Superior temporal gyrus (tissue), 1 donor: ENCODE measurements around the gene EMP1.

Experiments
- DNase-seq: peaks from one replicate; pipeline ENCODE4 v3.0.0-alpha.2; 2016; ENCODE audit errors: extremely low spot score

EMP1 gene, protein sequence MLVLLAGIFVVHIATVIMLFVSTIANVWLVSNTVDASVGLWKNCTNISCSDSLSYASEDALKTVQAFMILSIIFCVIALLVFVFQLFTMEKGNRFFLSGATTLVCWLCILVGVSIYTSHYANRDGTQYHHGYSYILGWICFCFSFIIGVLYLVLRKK

DNA sequence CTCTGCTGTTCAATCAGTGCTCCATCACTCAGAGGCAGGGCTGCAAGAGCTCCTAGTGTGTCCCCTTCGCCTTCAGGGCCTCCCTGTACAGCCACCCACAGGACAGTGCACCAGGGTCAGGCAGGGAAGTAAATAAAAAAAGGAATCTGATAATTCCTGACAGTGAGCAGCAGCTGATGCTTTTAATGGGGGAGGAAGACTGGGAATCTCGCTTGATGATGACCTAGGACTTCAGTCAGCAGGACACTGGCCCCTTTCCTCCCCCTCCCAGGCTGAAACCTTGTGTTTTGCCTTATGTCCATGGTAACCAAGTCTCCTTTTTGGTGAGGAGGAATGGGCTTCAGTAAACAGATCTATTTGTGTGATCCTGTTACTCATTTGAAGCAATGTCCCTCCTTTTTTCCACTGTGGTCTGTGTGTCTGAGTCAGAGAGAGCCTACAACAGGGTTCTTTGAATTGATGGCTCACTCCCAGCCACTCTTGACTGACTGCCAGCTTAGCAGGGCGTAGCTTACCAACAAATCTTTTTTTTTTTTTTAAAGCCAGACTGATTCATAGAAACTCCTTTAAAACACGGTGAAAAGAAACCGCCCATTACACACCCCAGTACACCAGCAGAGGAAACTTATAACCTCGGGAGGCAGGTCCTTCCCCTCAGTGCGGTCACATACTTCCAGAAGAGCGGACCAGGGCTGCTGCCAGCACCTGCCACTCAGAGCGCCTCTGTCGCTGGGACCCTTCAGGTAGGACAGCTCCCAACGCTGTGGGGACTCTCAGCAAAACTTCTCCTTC, at the start of gene EMP1:
Gene EMP1, plus strand, starts transcription at position 597 of the 792 bp plus-strand sequence. CDS start 14,785 bp downstream, outside the sequence.
- peak; percentile 91 for DNase-seq

DNA sequence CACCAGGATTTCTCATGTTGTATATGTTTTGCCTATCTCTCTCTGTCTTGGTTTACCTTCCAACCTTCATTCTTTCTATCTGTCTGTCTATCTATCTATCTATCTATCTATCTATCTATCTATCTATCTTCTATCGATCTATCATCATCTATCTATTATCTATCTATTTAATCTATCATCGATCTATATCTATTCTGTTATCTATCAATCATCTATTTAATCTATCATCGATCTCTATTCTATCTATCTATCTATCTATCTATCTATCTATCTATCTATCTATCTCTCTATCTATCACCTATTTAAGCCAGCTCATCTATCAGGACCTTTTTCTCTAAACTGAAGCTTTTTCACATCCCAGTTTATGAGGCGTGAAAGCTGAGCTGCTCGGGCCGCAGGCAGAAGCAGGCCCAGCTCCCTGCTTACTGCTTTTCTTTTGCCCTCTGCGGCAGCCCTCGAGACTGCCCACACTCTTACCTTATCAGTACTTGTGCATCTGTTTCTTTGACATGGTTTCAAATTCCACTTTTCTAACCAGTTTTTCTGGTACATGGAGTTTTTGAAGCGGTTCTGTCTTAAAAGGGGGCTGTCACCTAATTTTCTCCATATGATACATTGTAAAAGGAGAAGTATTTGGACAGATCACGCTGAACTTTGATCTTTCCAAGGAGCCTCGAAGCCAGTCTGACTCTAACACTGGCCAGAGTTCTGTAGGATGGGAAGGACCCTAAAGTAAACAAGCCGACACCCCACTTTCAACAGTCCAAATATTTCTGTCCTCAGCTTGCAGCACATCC, 48.6 kb upstream of the EMP1 start:
- no peak for DNase-seq

DNA sequence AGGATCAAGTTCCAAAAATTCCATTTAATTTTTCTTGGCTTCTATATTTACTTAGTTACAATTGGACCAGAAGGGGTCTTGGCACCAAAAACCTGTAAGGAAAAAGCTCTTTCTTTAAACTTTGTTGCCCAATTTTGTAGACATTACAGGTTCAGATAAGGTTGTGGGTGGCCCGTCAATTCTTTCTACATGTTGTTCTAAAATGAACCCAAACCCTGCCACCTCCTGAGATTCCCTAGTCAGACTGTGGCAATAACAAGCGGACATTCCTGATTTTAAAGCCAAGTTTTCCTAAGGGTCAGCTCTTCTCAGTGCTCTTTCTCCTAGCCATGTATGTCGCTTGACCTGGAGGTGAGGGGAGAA, 48.1 kb upstream of the EMP1 start:
- DNase-seq = no peak

DNA sequence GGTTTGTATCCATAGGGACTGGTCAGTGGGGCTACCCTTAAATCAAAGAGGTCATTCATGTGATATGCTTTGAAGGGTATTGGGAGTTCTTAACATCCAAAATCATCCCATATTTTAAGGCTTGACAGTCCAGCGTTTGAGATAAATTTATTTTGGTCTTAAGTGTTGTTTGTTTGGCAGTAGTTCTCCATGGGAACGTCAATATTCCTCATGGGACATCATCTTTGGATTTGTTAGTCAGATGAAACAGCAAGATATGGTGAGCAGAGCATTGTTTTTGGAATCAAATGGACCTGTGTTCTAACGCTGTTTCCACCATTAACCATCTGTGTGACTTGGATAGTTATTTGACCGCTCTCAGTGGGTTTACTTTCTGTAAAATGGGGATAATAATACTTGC, 47.1 kb upstream of the EMP1 start:
- no peak for DNase-seq

DNA sequence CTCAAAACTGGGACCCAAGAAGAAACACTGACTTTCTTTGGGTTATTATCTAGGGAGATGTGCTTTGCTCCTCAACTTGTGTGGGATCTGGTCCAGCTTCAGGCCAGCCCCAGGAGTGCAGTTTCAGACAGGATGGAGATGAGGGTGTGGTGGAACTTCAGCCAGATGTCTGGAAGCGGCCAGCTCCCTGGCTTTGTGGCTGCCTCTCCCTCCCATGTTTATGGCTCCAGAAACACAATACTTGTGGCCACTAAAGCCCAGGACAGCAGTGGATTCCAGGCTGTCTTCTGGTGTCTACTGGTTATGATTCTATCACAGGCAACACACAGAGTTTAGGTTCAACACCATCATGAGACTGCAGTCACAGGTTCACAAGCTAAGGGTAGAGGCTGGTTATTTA, 44.2 kb upstream of the EMP1 start:
- DNase-seq = no peak

DNA sequence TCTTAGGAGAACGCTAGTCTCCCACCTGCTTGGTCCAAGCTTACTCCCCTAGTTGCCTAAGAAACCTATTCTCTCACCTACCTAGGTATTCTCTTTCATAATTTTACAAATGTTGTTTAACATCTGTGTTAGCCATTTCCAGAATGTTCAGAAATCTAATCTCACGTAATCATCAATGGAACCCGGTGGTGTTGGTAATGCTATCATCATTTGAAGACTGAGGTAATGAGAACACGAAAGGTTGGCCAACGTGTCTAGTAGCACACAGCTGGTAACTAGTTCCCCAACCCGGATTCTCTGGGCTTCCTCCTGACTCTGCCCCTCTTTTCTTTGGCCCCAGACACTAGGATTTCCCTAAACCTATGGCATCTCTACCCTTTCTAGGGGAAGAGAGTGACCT, 43.8 kb upstream of the EMP1 start:
- no peak for DNase-seq

DNA sequence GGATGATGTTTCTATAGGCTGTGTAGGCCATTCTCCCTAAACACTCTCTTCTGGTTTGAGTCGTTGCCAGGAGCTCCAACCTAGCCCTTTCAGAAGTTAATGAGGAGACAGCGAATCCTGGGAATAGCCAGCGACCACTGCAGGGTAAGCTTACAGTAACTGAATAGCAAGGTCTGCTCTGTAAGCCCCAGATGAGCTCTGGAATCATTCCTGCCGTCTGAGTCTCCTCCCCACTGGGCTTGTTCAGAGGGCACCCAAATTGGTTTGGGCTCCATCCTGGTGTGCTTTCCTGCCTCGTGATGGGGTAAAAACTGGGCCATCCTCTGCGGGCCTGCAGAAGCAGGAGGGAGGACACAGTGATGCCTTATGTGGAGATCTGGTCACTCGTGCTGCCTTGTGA, 43.3 kb upstream of the EMP1 start:
- no peak for DNase-seq

DNA sequence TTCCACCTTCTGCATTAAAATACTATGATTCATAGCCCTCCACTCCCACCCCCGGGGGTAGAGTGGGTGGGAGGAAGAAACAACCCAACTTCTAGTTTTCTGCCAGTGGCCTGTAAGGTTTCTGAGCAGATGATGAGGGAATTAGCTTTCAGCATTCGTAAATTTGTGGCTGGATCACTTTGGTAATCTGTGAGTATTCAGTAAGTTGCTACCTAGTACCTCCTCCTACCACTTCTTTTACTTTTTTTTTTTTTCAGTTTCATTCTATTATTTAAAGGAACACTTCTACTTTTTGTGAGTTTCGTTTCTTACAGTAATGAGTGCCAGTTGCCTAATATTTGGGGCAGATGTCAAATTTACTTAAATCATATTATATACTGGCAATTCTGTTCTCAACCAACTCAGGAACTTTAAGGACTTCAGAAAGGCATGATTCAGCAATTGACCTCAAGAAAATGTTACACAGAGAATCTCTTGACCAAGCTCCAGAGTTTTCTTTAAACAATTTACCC, 42.4 kb upstream of the EMP1 start:
- no peak for DNase-seq

DNA sequence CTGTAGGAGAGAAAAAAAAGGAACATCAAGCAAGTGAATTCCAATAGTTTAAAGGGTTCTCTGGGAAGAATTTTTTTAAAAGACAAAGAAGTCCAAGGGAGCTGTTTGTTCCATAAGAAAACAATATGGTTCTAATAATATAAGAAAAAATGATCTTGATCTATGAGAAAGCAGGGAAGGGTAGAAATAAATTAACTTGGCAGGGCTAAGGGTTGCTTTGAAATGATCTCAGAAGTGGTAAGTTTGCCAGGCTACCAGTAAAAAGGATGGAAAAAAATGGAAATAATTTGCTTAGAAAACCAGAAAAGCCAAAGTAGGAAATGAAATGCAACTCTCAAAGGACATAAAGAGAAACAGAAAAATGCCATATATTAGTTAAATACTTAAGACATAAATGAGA, 41.7 kb upstream of the EMP1 start:
- DNase-seq = no peak

DNA sequence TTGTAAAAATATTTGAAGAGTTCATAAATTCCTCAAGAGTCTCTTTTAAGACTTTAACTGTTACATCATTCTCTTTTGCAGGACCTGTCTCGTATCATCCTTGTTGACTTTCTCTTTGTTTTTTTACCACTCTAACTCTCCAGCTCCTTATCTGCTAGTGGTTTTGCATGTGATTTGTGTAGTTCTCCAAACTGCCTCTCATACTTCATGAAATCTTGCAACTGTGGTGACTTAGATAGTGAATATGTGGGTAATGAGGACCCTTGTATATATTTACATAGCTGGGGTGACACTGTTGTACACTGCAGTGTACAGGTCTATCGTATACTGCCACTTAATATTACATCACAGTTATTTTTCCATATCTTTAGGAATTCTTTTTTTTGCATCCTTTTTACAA, 40.2 kb upstream of the EMP1 start:
- no peak for DNase-seq

DNA sequence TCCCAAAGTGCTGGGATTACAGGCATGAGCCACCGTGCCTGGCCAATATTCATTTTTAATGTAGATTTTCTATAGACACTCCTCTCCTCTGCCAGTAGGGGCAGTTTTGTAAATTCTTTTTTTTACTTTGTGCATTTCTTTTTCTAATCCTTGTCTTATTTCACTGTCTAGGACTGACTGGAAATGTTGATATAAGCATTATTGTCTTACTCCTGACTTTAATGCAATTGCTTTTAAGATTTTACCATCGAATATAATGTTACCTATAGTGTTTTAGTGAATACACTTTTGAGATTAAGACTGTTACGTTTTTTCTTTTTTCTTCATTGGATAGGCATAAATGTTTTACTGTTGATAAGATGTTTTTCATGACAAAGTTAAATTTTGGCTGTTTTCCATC, 35.4 kb upstream of the EMP1 start:
- DNase-seq = no peak

DNA sequence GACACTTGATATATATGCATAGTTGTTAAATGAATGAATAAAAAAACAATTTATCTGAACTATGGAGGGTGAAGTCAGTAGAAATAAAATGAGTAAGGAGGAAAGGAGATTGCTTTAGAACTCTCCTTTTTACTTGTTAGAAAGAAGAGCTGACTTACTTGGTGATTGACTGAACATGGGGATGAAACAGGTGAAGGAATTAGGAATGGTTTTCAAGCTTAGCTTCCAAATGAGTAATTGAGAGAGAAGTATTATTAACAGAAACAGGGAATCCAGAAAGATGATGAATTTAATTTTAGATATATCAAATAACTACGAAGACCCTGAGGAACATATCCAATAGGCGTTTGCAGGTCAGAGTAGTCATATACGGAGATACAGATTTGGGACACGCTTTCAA, 33.6 kb upstream of the EMP1 start:
- DNase-seq = no peak

DNA sequence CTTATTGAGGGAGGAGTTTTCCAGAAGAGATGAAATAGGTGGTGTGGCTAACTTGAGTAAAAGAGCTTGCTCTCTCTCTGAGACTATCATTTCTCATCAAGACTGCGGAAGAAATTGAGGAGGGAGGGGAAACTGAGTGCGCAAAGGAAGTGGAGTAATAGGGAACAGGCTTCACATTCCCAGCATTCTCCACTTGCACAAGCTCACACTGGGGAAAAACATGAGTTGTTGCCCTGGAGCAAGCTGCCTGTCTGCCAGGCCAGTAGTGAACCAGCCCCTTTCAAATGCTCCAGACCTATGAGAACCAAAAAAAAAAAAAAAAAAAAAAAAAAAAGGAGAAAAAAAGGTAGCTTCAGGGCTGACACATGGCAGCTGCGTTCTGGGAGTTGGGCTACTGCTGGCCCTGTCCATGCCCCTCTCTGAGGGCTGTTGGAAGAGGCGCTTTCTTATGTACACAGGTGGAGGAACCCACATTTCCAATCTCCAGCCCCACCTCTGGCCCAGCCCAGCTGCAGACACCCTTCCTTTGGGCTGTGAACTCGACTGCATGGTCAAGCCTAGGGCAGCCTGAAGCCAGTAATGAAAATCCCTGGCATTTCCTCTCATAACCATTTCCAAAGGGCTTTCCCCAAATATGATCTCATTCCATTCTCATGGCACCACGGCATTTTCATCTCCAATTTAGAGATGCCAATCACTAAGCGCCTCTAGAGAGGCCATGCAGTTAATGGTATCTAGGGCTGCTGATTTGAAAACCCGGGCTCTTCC, 32.5 kb upstream of the EMP1 start:
- no peak for DNase-seq

DNA sequence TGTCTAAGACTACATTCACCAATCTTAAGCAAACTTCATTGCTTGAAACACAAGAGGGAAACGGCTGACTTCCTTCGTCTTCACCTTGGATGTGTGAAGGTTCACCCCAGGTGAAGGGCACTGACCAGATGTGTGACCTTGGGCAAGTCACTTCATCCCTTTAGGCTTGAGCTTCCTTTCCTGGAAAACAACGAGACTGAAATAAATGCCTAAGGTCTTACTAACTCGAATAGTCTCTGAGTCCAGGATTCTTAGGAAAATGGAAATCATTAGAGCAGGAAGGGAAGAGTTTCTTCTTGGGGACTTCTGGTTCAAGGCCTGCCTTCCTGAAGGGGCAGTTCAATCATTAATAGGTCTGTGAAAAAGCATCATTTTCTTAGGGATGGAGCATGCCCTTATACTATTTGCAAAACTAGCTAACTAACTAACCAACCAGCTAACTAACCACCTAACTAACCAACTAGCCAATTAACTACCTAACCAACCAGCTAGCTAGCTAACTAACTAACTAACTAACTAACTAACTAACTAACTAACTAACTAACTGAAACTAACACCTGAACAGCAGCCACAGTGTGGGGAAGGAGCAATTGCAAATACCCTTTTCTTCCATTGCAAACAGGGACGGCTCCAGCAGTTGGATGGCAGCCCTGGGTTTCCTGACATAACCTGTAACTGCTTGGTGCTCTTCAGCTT, 31.5 kb upstream of the EMP1 start:
- no peak for DNase-seq

DNA sequence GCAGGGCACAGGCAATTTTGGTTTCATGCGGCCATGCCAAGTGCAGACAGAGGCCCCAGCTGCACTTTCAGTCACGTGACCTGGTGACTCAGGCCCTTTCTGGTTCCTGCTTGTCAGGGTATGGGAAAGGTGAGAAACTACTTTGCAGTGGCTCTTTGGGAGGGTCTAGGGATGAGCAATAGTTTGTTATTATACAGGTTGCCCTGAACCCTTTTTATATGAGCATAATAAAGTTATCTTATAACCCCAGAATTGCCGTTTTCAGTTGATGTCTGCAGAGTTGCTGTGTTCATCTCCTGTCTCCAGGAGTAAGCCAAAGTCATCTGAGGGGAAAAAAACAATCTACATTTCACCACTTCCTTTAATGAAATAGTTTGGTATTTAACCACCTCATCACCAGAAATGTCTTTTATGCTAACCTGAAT, 30.9 kb upstream of the EMP1 start:
- no peak for DNase-seq

DNA sequence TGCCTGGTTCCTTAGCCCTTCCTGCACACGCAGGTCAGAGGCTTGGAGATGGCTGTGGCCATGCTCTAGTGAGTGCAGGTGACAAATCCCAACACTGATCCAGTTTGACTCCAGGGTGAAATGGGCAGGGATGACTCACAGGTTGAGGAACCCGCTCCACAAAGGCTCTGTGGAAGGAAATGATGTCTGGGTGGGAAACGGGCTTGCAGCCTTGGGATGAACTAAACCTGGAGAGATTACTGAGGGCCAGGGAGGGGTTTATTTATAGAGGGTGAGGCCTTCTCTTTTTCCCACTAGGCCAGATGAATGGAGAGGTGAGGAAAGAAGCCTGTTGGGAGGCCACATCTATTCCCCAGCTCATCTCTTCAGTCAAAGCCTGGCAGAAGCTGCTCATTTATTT, 29.3 kb upstream of the EMP1 start:
- no peak for DNase-seq

DNA sequence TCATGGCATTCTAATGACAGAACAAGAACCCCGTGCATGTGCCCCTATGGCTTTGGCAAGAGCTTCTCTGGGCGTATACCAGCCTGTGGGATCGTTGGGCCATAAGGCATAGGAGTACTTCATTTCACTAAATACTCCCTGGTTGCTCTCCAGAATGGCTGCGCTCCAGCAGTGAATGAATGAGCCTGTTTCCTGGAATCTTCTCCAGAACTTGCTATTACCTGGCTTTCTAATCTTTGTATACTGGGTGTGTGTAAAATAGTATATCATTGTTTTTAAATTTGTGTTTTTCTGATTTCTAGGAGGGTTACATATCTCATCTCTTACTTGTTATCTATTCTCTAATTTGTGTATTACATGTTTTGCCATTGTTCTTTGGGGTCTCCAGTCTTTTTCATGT, 28.6 kb upstream of the EMP1 start:
- no peak for DNase-seq

DNA sequence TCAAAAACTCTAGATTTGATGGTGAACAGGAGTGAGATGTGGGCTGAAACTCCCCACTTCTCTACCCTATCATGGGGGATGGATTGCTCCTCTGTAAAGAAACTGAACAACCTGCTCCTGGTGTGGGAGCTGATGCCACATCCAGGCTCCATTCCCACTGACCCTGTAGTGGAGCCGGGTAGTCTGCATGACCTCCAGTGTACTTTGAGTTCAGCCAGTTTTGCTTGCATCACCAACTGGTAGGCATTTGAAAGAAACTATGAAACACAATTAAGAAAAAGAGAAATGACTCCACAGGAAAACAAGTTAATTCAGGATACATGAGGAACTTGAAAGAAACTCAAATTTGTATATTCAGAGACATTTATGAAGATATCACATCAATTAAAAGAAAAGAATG, 27.3 kb upstream of the EMP1 start:
- no peak for DNase-seq

DNA sequence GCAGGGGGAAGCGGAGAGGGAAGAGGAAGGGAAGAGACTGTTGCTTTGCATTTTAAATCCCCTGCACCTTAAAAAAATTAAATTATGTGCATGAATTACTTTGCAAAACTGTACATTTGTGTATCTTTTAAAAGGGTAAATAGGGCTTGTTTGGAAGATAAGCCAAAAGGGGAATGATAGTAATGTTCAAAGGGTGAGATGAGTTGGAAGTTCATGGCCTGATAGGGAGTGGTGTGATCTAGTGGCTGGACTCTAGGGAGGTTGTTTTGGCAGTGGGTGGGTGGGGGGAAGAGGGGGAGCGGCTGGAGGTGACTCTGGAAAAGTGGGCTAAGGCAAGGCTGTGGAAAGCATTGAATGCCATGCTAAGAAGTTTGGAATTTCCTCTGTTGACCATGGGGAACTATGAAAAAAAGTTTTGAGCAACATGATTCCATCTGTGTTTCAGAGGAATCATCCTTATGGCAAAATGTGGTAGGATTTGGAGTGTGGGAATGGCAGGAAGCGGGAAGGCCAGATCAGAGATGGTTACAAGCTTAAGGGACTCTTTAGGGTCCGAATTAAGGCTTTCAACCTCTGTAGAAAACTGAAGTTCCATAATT, 25.5 kb upstream of the EMP1 start:
- no peak for DNase-seq

DNA sequence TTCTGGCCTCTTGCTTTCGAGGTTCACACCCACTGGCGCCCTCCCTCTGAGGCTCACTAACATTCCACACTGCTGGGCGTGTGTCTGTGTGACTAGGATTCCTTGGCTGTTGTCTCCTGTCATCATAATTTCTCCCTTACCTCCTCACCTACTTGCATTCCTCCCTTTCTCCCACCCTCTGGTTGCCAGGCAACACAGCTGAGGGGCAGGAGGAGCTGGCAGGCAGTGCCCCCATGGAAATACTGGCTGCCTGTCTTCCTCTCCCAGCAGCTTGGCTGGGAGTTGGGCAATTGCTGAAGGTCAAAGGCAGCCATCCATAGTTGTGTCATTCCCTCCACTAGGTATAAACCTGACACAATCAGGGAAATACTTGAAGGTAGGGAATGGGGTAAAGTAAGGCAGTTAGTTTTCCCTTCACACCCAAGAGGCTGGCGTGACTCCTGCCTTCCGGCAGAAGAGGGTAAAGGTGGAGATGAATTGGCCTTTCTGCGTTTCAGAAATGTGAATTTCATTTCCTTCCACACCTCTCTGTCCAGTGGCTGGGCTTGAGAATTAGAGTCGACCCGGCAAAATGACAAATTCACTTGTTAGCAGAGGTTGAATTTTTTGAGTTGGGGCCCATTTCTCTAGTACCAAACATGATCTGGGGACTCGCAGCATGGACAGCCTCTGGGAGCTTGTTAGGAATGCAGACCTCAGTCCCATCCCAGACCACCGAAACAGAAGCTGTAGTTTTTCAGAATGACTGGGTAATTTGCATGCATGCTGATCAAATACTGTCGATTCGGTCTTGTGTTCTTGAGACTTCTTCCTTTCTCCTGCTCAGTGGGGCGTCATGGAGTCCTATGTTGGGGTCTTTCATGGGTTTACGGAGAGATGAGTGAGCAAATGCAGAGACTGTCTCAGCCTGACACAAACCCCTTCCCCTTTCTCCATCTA, 24.3 kb upstream of the EMP1 start:
- no peak for DNase-seq
